Mucosa of rectum (tissue), 2 donors: ENCODE measurements around the gene PARPBP.
"Not testable (repeated sequence)": the region's sequence is repeated elsewhere in the genome, so short reads cannot be mapped to it uniquely, and the experiment has no call there.

Experiments used
- H3K27ac ChIP-seq, 2 donors: one replicate each; pipeline ENCODE4 v1.7.0; 2013; ENCODE audit warnings: inconsistent platforms in 2 of 2, low read depth in 2 of 2, low read length in 2 of 2
- H3K27me3 ChIP-seq, 2 donors: one replicate each; pipeline ENCODE4 v1.7.0; 2013; ENCODE audit warnings: low read length in 2 of 2; ENCODE audit not compliant: control insufficient read depth in 2 of 2, insufficient read depth in 2 of 2
- H3K36me3 ChIP-seq, 2 donors: one replicate each; pipeline ENCODE4 v1.7.0; 2013; ENCODE audit warnings: low read length in 2 of 2; ENCODE audit not compliant: control insufficient read depth in 2 of 2, insufficient read depth in 2 of 2
- H3K4me1 ChIP-seq, 2 donors: one replicate each; pipeline ENCODE4 v1.7.0; 2013; ENCODE audit warnings: low read length in 2 of 2, mild to moderate bottlenecking in 1 of 2; ENCODE audit not compliant: control insufficient read depth in 2 of 2, insufficient read depth in 2 of 2
- H3K4me3 ChIP-seq, 2 donors: one replicate each; pipeline ENCODE4 v1.7.0; 2013; ENCODE audit warnings: low read length in 2 of 2
- H3K9ac ChIP-seq, 2 donors: one replicate each; pipeline ENCODE4 v1.7.0; 2013; ENCODE audit warnings: low read length in 2 of 2, low read depth in 1 of 2, mild to moderate bottlenecking in 1 of 2
- H3K9me3 ChIP-seq, 2 donors: one replicate each; pipeline ENCODE4 v1.7.0; 2013; ENCODE audit warnings: low read length in 2 of 2; ENCODE audit not compliant: control insufficient read depth in 2 of 2
- donor health status: healthy.
- donor health status: Normal muscosa, but diverticular disease.

The PARPBP gene

DNA sequence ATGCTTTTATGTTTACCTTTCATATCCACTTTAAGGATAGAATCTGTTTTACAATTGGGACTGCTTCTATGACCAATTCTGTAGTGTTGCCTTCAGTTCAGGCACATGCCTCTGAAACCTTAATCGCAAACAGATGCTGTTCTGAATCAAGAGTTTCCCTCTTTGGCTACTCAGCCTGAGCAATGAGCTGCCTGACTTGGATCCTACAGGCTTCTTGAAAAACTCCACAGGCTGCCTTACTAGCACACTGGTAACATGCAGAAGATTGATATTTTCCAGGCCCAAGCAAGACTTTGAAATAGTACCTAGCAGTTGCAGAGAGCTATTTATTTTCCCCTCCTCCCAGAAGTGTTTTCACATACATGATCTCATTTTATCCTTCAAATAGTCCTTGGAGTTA is 112.5 kb downstream of the PARPBP start:
- H3K36me3 ChIP-seq, result no peaks in the 10 kb centered on the region
- H3K27ac ChIP-seq, result no peak overlapping the region
- no peaks in the 10 kb centered on the region for H3K4me1 ChIP-seq
- no peaks in the 10 kb centered on the region for H3K9me3 ChIP-seq
- H3K9ac ChIP-seq, result no peak overlapping the region
- H3K27me3 ChIP-seq, result no peaks in the 10 kb centered on the region
- H3K4me3 ChIP-seq, result no peak overlapping the region

DNA sequence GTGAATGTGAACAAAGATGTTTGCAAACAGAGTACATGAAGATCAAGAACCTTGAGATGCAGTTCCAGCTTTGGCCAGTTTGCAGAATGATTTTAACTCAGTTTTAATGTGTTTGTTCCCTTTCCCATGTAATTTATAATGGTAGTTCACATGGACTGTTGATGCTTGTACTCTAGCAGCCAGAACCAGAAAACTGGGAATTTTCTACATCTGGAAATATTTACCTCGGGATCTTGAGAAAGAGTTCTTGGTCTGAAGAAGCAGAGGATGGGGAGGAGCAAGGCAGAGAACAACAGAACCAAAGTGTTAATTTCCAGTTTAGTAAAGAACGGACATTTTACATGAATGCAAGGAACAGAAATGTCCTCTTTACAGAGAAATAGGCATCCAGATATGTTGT is 114.6 kb downstream of the PARPBP start:
- H3K4me1 ChIP-seq, result no peaks in the 10 kb centered on the region
- no peak overlapping the region for H3K4me3 ChIP-seq
- H3K27me3 ChIP-seq, result no peaks in the 10 kb centered on the region
- no peak overlapping the region for H3K27ac ChIP-seq
- no peaks in the 10 kb centered on the region for H3K36me3 ChIP-seq
- H3K9ac ChIP-seq, result no peak overlapping the region
- no peaks in the 10 kb centered on the region for H3K9me3 ChIP-seq

GRCh38 chr12:102240859-102241258 is 120.9 kb downstream of the PARPBP start:
- not testable (repeated sequence) for H3K4me1 ChIP-seq, H3K4me3 ChIP-seq, H3K9ac ChIP-seq, H3K36me3 ChIP-seq, H3K27ac ChIP-seq, H3K9me3 ChIP-seq, H3K27me3 ChIP-seq
